K562 (cell line): ENCODE results near the gene NEDD4L. TPM values are rescaled to one million over a fixed set of nuclear protein-coding genes. Genes with fewer than 3 reads are reported as not detected.
A peak's percentile ranks its signal among the peaks of the same experiment; 100 is the strongest.

ENCODE experiments used
- ARID1B ChIP-seq: fragments of 450-650 bp; IDR thresholded peaks from 2 replicates; pipeline ENCODE4 v1.6.1; 2016; ENCODE audit warnings: antibody characterized with exemption, mild to moderate bottlenecking, inconsistent platforms
- BCOR ChIP-seq: fragments of 450-650 bp; IDR thresholded peaks from 2 replicates; pipeline ENCODE4 v1.6.1; 2016
- CBX3 ChIP-seq, 2 experiments: IDR thresholded peaks; 1 replicate in 1 of 2; 2 replicates in 1 of 2; pipeline ENCODE4 v1.6.1; 2012; ENCODE audit warnings: inconsistent platforms in 2 of 2, low read length in 2 of 2, borderline replicate concordance in 1 of 2, control low read depth in 1 of 2
- CHAMP1 ChIP-seq: fragments of 450-650 bp; IDR thresholded peaks from 2 replicates; pipeline ENCODE4 v1.6.1; 2016; ENCODE audit warnings: mild to moderate bottlenecking
- CHD4 ChIP-seq: fragments of 200-600 bp; sonication (generic); IDR thresholded peaks from 3 replicates; pipeline ENCODE4 v1.6.1; 2012; ENCODE audit warnings: low read depth, mild to moderate bottlenecking, mixed read lengths, low read length, inconsistent platforms; ENCODE audit not compliant: insufficient read depth, insufficient replicate concordance, poor library complexity, severe bottlenecking
- KHSRP ChIP-seq: fragments of 450-650 bp; IDR thresholded peaks from 2 replicates; pipeline ENCODE4 v1.6.1; 2017
- MCM7 ChIP-seq, 2 experiments: fragments of 450-650 bp; IDR thresholded peaks; 2 replicates each; pipeline ENCODE4 v1.6.1; 2016 to 2018
- MYBL2 ChIP-seq, 2 experiments: fragments of 450-650 bp in 1 of 2; sonication (generic) in 1 of 2; formaldehyde crosslinking in 1 of 2; IDR thresholded peaks; 2 replicates each; pipeline versions ENCODE4 v1.6.1 to v1.8.1; 2017 to 2022; ENCODE audit warnings: borderline replicate concordance in 1 of 2, inconsistent platforms in 1 of 2, low read depth in 1 of 2, mild to moderate bottlenecking in 1 of 2, missing genetic modification reagents in 1 of 2, moderate library complexity in 1 of 2
- NUFIP1 ChIP-seq: fragments of 450-650 bp; IDR thresholded peaks from 2 replicates; pipeline ENCODE4 v1.6.1; 2018; ENCODE audit not compliant: partially characterized antibody
- SMARCB1 ChIP-seq: IDR thresholded peaks from 2 replicates; pipeline ENCODE4 v1.6.1; 2011; ENCODE audit warnings: improper control_type of control experiment, low read depth; ENCODE audit not compliant: insufficient read length
- TAF15 ChIP-seq: fragments of 200-400 bp; formaldehyde crosslinking; IDR thresholded peaks from 2 replicates; pipeline ENCODE4 v1.6.1; 2017; ENCODE audit warnings: mild to moderate bottlenecking, low read depth, low read length, moderate library complexity
- TEAD4 ChIP-seq, 2 experiments: sonication (generic) in 1 of 2; formaldehyde crosslinking in 1 of 2; IDR thresholded peaks; 2 replicates each; pipeline versions ENCODE4 v1.6.1 to v1.8.0; 2012 to 2022; ENCODE audit warnings: borderline replicate concordance in 1 of 2, inconsistent platforms in 1 of 2, low read length in 1 of 2, mild to moderate bottlenecking in 1 of 2, missing genetic modification reagents in 1 of 2
- TGIF2 ChIP-seq: sonication (generic); formaldehyde crosslinking; IDR thresholded peaks from 2 replicates; pipeline ENCODE4 v1.8.1; 2022; ENCODE audit warnings: mild to moderate bottlenecking, missing genetic modification reagents, moderate library complexity
- ZBTB12 ChIP-seq: fragments of 250-450 bp; sonication (Bioruptor Pico); IDR thresholded peaks from 2 replicates; pipeline ENCODE4 v1.4.0; 2020
- ZBTB8A ChIP-seq: fragments of 450-650 bp; IDR thresholded peaks from 2 replicates; pipeline ENCODE4 v1.6.1; 2018; ENCODE audit warnings: mild to moderate bottlenecking, moderate library complexity; ENCODE audit not compliant: partially characterized antibody
- ZNF444 ChIP-seq: fragments of 250-450 bp; sonication (Bioruptor Pico); IDR thresholded peaks from 2 replicates; pipeline ENCODE4 v1.4.0; 2020; ENCODE audit warnings: mild to moderate bottlenecking, moderate library complexity
- ZNF639 ChIP-seq, 2 experiments: fragments of 200-800 bp in 1 of 2; sonication (Bioruptor generic) in 1 of 2; sonication (generic) in 1 of 2; formaldehyde crosslinking in 1 of 2; IDR thresholded peaks in 1 of 2; conservative IDR thresholded peaks in 1 of 2; 2 replicates each; pipeline versions ENCODE4 v1.5.0 to v1.6.1; 2016 to 2020; ENCODE audit warnings: missing compliant biosample characterization in 1 of 2, missing genetic modification characterization in 1 of 2, missing genetic modification reagents in 1 of 2
- ZNF778 ChIP-seq: fragments of 450-650 bp; formaldehyde crosslinking; IDR thresholded peaks from 2 replicates; pipeline ENCODE4 v1.4.0; 2020; ENCODE audit warnings: mild to moderate bottlenecking, moderate library complexity
- polyA plus RNA-seq, 8 experiments: library from polyadenylated mRNA; depleted of rRNA in 4 of 8; stranded (reverse) in 5 of 8; unstranded in 3 of 8; fragments of >200 nt; fragmentation: Nextera tagmentation in 2 of 8; fragmentation: Illumina TruSeq in 1 of 8; extraction: Ambion mirVana in 2 of 8; extraction: Trizol in 1 of 8; gene quantifications; 2 replicates each; pipeline versions ENCODE4 v1.2.1 to v1.2.3, GENCODE V29; 2011 to 2014; ENCODE audit warnings: inconsistent platforms in 1 of 8, missing spikeins in 1 of 8
- total RNA-seq, 7 experiments: library from RNA; depleted of rRNA in 6 of 7; stranded (reverse); fragments of >200 nt in 6 of 7; fragmentation: Illumina TruSeq in 2 of 7; extraction: Trizol in 2 of 7; gene quantifications; 2 replicates each; pipeline versions ENCODE4 v1.2.1 to v1.2.3, GENCODE V29; 2011 to 2021; ENCODE audit warnings: low replicate concordance in 1 of 7
- TF ChIP-seq, protein P1 (sequence below): fragments of 450-650 bp; IDR thresholded peaks from 2 replicates; pipeline ENCODE4 v1.6.1; 2014; ENCODE audit warnings: low read depth, mild to moderate bottlenecking, moderate library complexity, borderline replicate concordance

NEDD4L gene
- total and polyA plus RNA-seq, 9 of the 15 experiments (the other 6 are each of a cell fraction or from before 2014, with no cell fraction given): 8.1 to 33.4 (median 19.9) TPM

- TF ChIP-seq CHD4: no peak
- TF ChIP-seq MYBL2 (IDR thresholded peaks at IDR 0.05; ENCODE audit: low read depth): no peak
- no peak for TF ChIP-seq MYBL2 (CRISPR knock-in tag; IDR thresholded peaks at IDR 0.05; ENCODE audit: borderline replicate concordance)
- TF ChIP-seq ARID1B: peak; percentile 85
- TF ChIP-seq TEAD4 (IDR thresholded peaks at IDR 0.05; ENCODE audit: low read length): peak; percentile 64
- no peak for TF ChIP-seq TEAD4 (CRISPR knock-in tag; IDR thresholded peaks at IDR 0.05; ENCODE audit: borderline replicate concordance)
- TF ChIP-seq NUFIP1: no peak
- no peak for TF ChIP-seq ZBTB12 (CRISPR knock-in tag)
- no peak for TF ChIP-seq SMARCB1
- TF ChIP-seq CBX3 (IDR thresholded peaks at IDR 0.05; ENCODE audit: borderline replicate concordance in 1 of 2, low read length in 2 of 2): peak in 1 of 2 experiments; percentile 41; a peak in 1 of 3 replicates
- TF ChIP-seq MCM7 (IDR thresholded peaks at IDR 0.05): no peak
- no peak for TF ChIP-seq KHSRP
- no peak for TF ChIP-seq TGIF2 (CRISPR knock-in tag)
- no peak for TF ChIP-seq ZNF639 (CRISPR knock-in tag; conservative IDR thresholded peaks at IDR 0.05 in 1 of 2, IDR thresholded peaks at IDR 0.05 in 1 of 2)
- no peak for TF ChIP-seq ZNF778
- no peak for TF ChIP-seq ZNF444 (CRISPR knock-in tag)
- no peak for TF ChIP-seq TAF15
- TF ChIP-seq, protein P1, sequence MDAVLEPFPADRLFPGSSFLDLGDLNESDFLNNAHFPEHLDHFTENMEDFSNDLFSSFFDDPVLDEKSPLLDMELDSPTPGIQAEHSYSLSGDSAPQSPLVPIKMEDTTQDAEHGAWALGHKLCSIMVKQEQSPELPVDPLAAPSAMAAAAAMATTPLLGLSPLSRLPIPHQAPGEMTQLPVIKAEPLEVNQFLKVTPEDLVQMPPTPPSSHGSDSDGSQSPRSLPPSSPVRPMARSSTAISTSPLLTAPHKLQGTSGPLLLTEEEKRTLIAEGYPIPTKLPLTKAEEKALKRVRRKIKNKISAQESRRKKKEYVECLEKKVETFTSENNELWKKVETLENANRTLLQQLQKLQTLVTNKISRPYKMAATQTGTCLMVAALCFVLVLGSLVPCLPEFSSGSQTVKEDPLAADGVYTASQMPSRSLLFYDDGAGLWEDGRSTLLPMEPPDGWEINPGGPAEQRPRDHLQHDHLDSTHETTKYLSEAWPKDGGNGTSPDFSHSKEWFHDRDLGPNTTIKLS: no peak
- peak; percentile 50; the same call in 1 of the 2 replicates for TF ChIP-seq CHAMP1
- no peak for TF ChIP-seq ZBTB8A
- TF ChIP-seq BCOR: no peak
Measured at GRCh38 chr18:58041633-58042032, 2.4 kb upstream of the NEDD4L start (continued).
